NCI-H1105 treated with DMSO at 0.1 percent for 48 hours (cell line): ENCODE data around the gene CSHL1.

ENCODE experiments used
- DNase-seq: peaks from one replicate; lab custom pipeline; 2025; lab: John Stamatoyannopoulos, UW

The CSHL1 gene

DNA sequence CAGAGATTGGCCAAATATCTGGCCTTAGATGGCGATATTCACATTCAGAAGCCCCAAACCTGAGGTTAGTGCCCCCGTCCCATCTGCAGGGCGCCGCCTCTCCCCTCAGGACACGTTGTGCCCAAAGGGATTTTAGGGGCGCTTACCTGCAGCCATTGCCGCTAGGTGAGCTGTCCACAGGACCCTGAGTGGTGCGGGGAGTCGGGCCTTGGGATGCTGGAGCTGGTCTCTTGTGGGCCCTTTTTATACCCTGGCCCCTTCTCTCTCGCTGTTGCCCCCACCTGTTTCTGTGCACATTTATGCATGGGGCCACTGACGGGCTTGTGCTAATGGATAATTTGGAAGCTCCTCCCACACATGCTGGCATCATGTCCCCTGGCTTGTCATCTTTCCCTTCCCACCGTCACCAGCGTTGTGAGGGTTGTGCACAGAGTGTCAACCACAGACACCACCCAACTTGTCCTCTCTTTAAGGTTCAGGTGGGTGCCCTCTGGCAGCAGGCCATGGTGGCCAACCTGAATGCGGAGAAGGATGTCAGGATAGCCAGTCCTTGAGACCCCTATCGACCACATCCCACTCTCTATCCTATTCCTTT, at the start of gene CSHL1:
Gene CSHL1, minus strand, starts transcription at position 218 of the 595 bp plus-strand sequence. Its CDS starts 62 bp downstream, at position 156.
- no peak for DNase-seq

DNA sequence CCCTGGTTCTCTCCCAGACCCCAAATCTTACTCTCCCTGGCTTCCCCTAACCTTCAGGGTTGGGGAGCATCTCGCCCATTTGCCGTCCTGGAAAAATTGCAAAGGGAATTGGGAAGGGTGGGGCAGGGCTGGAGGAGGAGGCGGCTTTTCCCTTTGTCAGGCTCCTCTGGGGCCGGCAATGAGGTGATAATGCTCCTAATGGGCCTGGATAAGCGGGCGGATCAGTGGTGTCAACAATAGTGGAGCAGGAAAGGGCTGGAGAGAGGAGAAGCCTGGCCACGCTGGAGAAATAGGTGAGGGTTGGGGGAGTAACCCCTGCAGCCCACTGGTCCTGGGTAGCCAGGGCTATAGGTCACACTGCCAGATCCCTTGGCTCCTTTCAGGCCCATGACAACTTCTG, 49.4 kb upstream of the CSHL1 start:
- DNase-seq, result no peak

DNA sequence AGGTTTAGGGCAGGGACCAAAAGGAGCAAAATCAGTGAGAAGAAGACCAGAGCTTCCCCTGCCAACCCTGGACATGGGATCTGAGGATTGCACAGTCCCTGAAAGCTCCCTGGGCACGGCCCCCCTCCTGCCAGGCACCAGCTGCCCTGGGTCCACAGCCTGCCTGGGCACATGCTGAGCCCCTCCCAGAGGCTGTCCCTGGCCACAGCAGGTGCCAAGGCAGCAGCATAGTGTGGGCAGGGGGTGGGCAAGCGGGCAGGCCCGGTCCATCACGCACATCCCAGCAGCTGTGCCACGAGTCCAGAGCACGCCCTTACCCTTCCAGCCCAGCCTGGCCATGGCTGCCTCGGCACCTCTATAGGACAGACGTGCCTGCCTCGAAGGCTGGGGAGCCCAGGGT, 48.9 kb upstream of the CSHL1 start:
- no peak for DNase-seq

DNA sequence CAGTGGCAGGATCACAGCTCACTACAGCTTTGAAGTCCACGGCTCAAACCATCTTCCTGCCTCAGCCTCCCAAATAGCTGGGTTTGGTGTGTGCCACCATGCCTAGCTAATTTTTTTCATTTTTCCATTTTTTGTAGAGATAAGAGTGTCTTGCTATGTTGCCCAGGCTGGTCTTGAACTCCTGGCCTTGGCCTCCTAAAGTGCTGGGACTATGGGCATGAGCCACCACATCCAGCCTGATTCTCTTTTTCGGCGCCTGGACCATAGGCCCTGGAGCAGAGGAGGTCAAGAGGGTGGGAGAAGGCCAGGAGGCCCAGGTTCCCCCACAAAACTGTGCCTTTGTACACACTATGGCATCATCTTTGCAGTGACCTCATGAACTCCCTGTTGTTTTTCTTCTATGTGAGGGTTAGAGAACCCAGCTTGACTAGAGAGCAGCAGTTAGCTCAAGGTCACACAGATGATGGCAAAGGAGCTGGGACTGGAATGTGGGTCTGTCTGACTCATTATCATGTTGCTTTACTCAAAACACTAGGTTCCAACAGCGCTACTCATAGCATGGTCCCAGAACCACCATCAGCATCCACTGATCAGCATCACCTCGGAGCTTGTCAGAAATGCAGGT, 45.4 kb upstream of the CSHL1 start:
- no peak for DNase-seq

DNA sequence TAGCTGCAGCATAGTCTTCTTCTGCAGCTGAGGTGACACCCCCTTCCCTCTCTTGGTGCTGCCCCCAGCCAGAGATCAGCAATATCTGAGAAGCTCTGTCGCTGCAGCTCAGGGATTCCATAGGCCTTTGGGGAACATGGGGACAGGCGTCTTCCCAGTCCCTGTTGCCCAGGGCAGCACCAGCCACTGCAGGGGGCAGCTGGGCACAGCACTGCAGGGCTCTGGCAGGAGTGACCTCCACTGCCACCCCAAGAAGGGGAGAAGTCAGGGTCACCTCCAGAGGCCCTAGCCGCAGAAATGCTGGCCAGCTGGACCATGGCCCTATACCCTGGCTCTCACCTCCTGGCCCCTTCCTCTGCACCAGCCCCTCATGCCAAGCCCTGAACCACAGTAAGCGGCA, 44.7 kb upstream of the CSHL1 start:
- DNase-seq, result no peak

DNA sequence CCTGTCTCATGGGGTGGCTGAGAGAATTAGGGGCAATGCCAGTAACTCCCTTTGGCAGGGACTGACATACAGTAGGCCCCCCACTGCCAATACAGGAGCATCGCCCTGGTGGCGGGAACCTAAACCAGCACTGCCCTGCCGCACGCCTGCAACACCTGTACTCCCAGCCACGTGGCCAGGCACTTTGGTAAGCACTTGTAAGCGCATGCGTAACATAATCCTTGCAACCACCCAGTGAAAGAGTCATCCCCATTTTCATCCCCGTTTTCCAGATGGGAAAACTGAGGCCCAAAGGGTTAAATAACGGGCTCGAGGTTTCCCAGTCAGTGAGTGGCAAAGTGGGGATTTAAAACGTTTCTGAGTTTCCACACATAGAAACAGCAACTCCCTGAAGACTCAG, 44.2 kb upstream of the CSHL1 start:
- no peak for DNase-seq

DNA sequence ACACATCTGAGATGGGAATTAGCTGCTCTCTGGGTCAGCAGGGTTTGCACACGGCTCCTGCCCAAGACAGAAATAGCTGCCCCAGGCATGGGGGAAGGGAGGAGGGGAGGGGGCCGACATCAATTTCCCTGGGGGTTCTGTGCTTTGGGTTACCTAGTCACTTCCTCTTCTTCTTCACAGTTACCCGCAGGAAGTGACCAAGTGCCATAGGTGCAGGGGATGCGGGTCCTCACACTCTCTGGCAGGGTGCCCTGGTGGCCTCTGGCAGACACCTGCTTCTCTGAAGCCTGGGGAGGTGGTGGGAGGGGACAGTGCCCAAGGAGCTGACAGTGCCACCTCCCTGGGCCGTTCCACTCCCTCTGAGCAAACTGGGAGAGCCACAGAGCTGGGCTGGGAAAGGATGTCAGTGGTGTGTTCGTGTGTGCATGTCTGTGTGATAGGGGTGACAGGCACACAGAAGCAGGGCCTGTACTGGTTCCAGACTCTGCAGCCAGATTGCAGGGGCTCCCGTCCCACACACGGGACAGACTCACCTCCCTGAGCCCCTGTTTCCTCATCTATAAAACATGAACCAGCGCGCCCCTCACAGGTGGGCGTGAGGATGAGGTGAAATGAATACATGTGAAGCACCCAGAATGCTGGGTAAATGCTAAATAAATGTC, 43.5 kb upstream of the CSHL1 start:
- peak; percentile 17 for DNase-seq

DNA sequence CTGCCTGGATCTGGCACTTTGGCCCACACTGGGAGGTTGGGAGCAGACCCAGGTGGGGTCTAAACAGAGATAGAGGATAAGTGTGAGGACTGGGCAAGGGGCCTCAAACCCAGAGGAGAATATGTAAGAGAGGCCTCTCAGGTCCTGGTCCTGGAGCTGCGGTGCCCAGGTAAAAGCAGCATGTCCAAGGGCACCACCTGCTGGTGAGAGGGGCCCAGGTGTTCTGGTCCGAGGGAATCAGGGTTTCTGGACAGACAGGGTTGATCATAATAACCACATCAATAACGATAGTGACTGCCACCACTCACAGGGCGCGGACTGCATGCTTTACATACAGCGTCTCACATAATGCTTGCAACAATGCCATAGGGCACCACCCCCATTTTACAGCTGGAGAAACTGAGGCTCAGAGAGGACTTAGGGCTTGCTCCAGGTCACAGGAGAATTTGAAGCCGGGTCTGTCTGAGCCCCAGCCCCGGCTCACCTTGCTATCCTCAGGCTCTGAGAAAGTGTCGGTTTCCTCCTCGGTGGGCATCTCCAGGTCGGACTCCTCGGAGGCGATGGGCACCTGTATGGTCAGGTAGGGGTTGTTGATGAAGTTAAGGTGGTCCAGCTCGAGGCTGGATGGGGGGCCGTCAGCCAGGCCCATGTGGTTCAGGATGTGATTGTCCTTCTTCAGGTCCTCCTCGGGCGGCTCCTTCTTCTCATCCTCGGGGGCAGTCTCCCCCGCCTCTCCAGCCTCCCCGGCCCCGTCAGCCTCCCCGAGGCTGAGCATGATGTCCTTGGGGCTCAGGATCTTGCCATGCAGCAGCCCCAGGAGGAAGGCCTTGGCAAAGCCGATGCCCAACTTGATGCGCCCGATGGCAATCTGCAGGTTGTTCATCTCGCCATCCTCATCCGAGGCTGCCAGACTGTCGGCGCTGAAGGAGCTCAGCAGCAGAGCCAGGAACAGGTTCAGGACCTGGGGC, 40.2 kb upstream of the CSHL1 start:
- DNase-seq, result no peak

DNA sequence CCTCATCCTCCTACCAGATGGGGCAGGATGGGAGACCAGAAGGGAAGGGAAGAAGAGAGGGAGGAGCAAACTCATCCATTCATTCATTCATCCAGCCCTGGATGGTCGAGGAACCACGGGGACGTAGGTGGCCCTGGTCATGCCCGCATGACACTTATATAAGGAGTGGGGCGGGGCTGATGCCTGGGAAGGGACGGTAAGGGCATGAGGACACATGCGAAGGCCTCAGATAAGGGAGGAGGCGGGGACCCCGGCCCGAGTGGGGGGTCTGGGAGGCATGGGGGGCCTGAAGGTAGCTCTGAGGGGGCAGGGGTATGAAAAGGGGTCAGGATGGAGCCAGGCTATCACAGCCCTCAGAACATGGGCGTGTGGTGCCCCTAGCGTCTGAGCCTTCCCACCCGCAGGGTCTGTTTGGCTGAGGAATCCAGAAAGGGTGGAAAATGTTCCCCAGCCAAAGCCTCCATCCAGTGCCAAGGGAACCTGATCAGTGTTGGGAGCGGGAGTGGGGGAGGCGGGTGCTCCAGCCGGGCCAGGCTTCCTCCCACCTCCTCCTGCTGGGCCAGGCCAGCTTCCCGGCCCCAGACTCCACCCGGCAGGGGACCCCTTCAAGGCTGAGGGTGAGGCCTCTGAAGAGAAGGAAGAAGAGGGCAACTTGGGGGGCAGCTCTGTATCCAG, 38.7 kb upstream of the CSHL1 start:
- DNase-seq, result no peak

DNA sequence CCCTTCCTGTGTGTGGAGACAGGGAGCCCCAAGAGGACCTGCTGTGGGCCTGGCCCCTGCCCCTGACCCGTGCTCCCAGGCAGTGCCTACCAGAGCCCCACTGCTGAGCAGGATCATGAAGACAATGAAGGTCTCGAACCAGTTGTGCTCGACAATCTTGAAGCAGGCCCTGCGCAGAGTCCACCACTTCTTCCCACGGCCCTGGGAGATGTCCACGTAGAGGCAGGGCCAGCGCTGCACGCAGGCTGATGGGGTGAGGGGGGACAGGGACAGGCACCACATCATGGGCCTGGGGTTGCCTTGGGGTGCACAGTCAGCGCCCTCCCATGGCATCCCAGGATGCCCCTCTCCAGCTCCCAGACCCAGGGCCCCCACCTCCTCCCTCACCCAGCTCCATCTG, 37.5 kb upstream of the CSHL1 start:
- DNase-seq, result no peak

DNA sequence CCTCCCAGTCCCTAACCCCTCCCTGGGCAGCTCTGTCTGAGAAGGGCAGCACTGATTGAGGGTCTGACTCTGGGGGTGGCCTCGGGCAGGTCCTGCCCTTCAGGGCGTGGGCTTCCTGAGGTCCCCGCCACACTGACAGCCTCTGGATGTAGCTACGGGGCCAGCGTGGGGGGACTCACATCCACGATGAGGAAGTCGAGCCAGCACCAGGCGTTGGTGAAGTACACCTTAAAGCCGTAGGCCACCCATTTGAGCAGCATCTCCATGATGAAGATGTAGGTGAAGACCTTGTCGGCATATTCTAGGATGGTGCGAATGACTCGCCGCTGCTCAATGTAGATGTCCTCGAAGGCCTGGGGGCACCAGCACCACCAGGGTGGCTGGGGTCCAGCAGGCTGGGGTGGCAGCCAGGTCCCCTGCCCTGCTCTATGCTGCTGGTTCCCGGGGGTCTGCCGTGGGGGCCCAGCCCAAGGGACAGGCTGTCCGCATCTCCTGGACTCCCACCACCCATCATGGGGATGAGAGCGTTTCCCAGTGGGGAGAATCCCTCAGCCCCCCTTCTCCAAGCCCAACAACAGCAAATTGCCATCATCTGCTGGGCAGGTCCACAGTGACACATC, 36.8 kb upstream of the CSHL1 start:
- DNase-seq, result no peak

DNA sequence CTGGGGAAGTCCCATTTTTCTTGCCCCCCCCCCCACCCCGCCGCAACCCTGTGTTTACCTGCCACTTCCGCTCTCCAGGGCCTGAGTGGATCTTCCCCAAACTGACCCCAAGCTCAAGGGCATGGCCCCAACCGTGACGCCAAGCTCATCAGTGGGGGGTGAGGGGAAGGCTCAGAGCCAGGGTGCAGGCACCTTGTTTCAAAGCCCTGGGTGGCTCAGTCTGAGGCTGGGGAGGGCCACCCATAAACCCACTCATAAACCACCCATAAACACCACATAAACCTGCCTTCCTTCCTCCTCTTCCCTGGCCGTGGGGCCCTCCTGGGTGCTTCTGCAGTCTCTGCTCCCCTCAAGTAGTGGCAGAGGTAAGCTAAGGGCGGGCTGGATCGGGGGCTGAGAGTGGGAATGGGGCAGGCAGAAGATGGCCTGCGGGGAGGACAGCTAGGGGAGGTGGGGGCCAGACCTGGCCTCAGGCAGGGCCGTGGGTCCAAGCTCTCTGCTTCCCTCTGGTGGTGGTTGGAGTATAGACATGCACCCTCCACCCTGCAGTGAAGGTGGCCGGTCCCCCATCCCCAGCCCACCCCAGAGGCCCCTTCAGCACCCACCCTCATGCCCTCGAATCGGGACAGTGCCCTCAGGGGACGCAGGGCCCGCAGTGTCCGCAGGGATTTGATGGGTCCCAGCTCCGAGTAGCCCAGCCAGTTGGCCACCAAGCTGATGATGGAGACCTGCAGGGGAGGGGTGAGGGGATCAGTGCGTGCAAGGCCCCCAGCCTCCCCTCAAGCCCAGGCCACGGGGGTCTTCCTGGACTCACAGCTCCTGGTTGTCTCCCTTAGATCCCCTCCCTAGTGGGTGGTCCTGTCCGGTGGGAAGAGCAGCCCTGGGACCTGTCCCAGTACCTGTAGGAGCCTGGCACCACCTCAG, 35.6 kb upstream of the CSHL1 start:
- DNase-seq, result peak; percentile 14

DNA sequence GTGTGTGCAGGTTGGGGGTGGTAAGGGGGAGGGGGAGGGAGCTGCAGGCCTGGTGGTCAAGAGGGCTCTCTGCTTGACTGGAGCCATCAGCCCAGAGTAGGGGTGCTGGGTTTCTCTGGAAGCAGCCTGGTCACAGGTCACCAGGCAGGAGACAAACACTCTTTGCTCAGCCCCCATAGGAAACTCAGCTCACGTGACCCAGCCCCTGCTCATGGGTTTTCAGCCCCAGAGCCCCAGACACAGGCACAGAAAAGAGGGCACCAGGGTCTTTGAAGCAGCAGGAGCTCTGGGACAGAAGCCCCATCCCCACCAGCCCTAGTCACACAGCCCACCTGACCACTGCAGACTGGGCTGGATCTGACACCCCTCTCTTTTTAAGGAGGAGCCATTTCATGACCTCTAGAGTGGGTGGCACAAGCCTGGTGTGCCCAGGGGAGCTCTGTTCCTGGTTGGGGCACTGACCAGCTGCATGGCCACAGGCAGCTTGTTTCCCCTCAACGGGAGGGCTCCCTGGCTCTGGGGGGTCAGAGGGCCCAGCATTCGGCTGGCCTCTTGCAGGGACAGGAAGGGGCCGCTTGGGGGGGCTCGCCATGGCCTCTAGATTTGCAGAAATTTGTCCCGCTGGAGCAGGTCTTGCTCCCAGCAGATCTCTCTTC, 34.9 kb upstream of the CSHL1 start:
- no peak for DNase-seq

DNA sequence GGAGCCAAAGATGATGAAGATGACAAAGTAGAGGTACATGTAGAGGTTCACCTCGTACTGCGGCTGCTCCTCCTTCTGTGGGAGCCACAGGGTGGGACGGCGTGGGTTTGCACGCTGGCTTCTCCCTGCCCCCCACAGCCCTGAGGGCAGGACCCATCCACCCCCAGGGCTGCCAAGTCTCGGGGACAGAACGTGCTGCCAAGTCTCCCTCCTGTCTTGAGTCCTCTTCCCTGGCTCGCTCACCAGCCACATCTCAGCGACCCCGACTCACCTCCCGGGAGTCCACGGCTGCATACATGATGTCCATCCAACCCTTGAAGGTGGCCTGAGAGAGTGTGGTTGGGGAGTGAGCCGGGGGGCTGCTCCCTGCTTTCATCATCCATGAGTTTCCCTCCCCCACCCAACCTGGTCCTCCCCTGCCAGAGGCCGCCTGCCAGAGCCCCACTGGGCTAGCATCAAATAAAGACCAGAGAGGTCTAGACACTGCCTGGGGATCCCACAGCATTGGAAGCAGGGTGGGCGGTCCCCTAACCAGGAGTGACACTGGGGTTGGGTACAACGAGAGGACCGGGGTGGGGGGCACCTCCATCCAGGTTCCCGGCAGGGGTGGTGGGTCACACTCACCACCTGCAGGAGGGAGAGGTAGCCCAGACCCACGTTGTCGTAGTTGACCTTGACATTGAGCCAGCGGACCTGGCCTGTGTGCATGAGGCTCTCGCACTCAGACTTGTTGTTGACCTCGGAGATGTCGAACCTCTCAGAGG, 33.9 kb upstream of the CSHL1 start:
- DNase-seq, result no peak

DNA sequence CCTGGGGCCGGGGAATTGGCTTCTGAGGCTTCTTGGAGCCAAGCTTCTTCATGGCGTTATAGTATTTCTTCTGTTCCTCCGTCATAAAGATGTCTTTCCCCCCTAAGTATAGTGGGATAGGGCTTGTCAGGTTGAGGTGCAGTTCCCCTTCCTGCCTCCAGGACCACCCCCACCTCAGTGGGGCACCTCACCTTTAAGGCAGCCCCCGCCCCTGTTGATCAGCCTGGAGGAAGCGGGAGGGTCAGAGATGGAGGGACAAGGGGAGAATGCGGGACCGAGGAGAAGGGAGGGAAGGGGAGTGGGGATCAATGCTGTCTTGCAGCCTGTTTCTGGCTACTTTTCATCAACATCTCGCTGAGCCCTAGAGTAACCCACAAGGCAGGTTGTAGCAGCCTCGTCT, 32.7 kb upstream of the CSHL1 start:
- DNase-seq, result no peak

DNA sequence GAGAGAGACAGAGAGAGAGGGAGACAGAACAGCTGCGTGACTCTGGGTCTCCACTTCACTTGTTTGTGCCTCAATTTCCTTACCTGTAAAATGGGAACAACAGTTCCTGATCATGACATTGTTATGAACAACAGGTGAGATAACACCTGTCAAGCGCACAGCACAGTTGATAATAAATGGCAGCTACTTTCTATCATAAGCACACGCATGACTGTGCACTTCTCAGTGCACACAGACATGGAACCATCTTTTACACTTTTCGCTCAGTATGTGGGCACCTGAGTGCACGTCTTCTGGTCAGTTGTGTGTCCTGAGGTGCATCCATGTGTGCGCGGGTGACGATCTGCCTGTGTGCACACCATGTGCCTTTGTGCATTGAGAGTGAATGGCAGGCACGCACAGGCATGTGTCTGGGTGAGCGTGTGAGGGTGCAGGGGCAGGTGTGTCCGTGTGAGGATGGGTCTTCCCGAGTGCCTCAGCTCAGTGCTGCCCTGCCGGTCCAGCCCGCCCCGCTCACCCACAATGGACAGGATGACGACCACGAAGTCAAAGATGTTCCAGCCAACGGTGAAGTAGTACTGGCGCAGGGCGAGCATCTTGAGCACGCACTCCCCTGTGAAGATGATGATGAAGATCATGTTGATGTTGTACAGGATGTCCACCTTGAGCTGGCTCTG, 31.4 kb upstream of the CSHL1 start:
- no peak for DNase-seq

DNA sequence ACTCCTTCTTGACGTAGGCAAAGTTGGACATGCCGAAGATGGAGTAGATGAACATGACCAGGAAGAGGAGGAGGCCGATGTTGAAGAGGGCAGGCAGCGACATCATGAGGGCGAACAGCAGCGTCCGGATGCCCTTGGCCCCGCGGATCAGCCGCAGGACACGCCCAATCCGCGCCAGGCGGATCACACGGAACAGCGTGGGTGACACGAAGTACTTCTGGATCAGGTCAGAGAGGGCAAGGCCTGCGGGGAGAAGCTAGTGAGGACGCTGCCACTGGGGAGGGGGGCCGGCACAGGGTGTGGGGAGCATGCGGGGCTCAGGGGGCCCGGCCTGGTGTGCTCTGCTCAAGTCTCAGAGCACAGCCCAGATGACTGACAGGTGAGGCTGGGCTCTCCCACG, 30.7 kb upstream of the CSHL1 start:
- no peak for DNase-seq

DNA sequence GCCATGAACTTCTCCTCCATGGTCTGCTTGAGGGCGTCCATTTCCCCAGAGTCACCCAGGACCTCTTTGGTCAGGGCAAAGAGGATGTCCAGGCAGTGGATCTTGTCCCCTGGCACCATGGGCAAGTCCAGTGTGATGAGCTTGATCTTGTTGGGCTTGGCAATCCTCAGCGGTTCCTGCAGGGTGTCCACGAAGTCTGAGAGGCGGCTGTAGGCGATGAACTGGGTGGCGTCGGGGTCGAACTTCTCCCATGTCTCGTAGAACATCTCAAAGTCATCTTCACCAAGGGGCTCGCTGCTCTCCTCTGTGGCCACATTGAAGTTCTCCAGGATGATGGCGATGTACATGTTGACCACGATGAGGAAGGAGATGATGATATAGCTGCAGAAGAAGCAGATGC, 30.1 kb upstream of the CSHL1 start:
- DNase-seq, result no peak

DNA sequence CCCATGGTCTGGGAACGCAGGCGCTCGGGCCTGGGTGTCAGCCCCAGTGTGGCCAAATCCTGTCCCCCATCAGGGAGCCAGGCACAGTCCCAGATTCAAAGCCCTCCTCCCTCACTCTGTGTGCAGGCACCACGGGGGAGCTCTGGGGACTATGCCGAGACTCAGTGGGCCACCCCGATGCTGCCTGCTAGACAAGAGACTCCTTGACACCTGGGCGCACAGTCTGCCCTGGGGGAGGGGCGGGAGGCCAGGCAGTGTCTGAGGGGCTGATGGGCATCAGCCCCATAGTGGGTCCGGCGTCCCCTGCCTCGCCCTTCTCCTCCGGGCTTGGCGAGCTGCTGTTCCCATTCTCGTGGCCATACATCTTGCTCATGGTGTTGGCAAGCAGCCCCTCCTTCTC, 29.5 kb upstream of the CSHL1 start:
- DNase-seq, result no peak
